A549 (cell line): Measurements from ENCODE around the gene LAIR1. TPM values are rescaled to one million over a fixed set of nuclear protein-coding genes. Genes with fewer than 3 reads are reported as not detected.

Source experiments
- ATAC-seq, 2 experiments: fragments of 200-7000 bp in 1 of 2; fragments of >200 bp in 1 of 2; cut with Nextera tagmentation in 1 of 2; cut with Tn5 transposase in 1 of 2; 3 replicates each; pipeline versions ENCODE4 v1.8.0 to v1.9.1; 2018 to 2020; ENCODE audit warnings: mild to moderate bottlenecking in 1 of 2, moderate library complexity in 1 of 2
- CTCF ChIA-PET: fragments of 300-600 bp; sonication (Branson Sonifier 250); formaldehyde crosslinking; extraction: SDS; loops from one replicate; lab custom pipeline; 2021; ENCODE audit warnings: antibody characterized with exemption, inconsistent platforms; lab: Yijun Ruan, JAX
- POLR2A ChIA-PET: fragments of 350-600 bp; formaldehyde crosslinking; extraction: SDS; loops from one replicate; lab custom pipeline; 2021; ENCODE audit warnings: antibody characterized with exemption, inconsistent platforms; lab: Yijun Ruan, JAX
- DNase-seq, 2 experiments: peaks; one replicate each; pipeline versions ENCODE4 v3.0.0 to v3.0.0-alpha.2; 2011 to 2016; ENCODE audit warnings: low read depth in 1 of 2, low spot score in 1 of 2
- FAIRE-seq: peaks from 2 replicates; lab custom pipeline; 2011; peaks lifted over from hg19 to GRCh38; lab: Jason Lieb, UNC
- H3K27ac ChIP-seq, 2 experiments: fragments of >200 bp; sonication (Bioruptor Twin); formaldehyde crosslinking; 3 replicates each; pipeline ENCODE4 v1.5.1; 2016 to 2017
- H3K4me1 ChIP-seq: fragments of >200 bp; sonication (Bioruptor Twin); formaldehyde crosslinking; 3 replicates; pipeline ENCODE4 v1.6.1; 2016
- H3K4me2 ChIP-seq: fragments of >200 bp; sonication (Bioruptor Twin); formaldehyde crosslinking; 3 replicates; pipeline ENCODE4 v1.6.1; 2016
- H3K4me3 ChIP-seq: fragments of >200 bp; sonication (Bioruptor Twin); formaldehyde crosslinking; 3 replicates; pipeline ENCODE4 v1.5.1; 2016
- H3K9me3 ChIP-seq: fragments of >200 bp; sonication (Bioruptor Twin); formaldehyde crosslinking; 3 replicates; pipeline ENCODE4 v1.6.1; 2016
- ATOH8 ChIP-seq: fragments of 250-450 bp; sonication (Bioruptor Pico); IDR thresholded peaks from 2 replicates; pipeline ENCODE4 v1.5.0; 2020; ENCODE audit warnings: low read depth, mild to moderate bottlenecking, moderate library complexity
- BHLHE40 ChIP-seq: IDR thresholded peaks from 2 replicates; pipeline ENCODE4 v1.6.1; 2012; ENCODE audit warnings: low read depth, low read length, inconsistent platforms
- CBX8 ChIP-seq: fragments of 200-600 bp; sonication (generic); IDR thresholded peaks from 2 replicates; pipeline ENCODE4 v1.6.1; 2016
- CHD2 ChIP-seq: fragments of 150-350 bp; IDR thresholded peaks from 2 replicates; pipeline ENCODE4 v1.6.1; 2014; ENCODE audit warnings: low read length; ENCODE audit not compliant: partially characterized antibody
- CHD4 ChIP-seq: fragments of 200-600 bp; sonication (generic); IDR thresholded peaks from 2 replicates; pipeline ENCODE4 v1.6.1; 2016; ENCODE audit warnings: antibody characterized with exemption, mild to moderate bottlenecking, borderline replicate concordance
- EHF ChIP-seq: fragments of 250-450 bp; sonication (Bioruptor Pico); IDR thresholded peaks from 2 replicates; pipeline ENCODE4 v1.5.0; 2020; ENCODE audit warnings: mild to moderate bottlenecking
- EHMT2 ChIP-seq: fragments of 200-600 bp; sonication (generic); IDR thresholded peaks from 2 replicates; pipeline ENCODE4 v1.6.1; 2016; ENCODE audit warnings: antibody characterized with exemption, low read depth, mild to moderate bottlenecking, moderate library complexity
- FOSB ChIP-seq: fragments of 250-450 bp; sonication (Bioruptor Pico); IDR thresholded peaks from 2 replicates; pipeline ENCODE4 v1.5.0; 2020; ENCODE audit warnings: mild to moderate bottlenecking, moderate library complexity
- HDAC2 ChIP-seq: fragments of 200-600 bp; sonication (generic); IDR thresholded peaks from 2 replicates; pipeline ENCODE4 v1.6.1; 2016
- HES2 ChIP-seq: fragments of >200 bp; sonication (Bioruptor Twin); formaldehyde crosslinking; IDR thresholded peaks from 2 replicates; pipeline ENCODE4 v1.6.1; 2016
- HEYL ChIP-seq: fragments of 250-450 bp; sonication (Bioruptor Pico); IDR thresholded peaks from 2 replicates; pipeline ENCODE4 v1.8.0; 2021; ENCODE audit warnings: mild to moderate bottlenecking, moderate library complexity
- HMGXB4 ChIP-seq: fragments of 250-450 bp; sonication (Bioruptor Pico); IDR thresholded peaks from 2 replicates; pipeline ENCODE4 v1.5.0; 2021; ENCODE audit warnings: mild to moderate bottlenecking, moderate library complexity, borderline replicate concordance
- HOXA7 ChIP-seq: fragments of 250-450 bp; sonication (Bioruptor Pico); IDR thresholded peaks from 2 replicates; pipeline ENCODE4 v1.5.0; 2020; ENCODE audit warnings: mild to moderate bottlenecking, moderate library complexity
- HOXB5 ChIP-seq: fragments of 250-450 bp; sonication (Bioruptor Pico); IDR thresholded peaks from 2 replicates; pipeline ENCODE4 v1.5.0; 2020; ENCODE audit warnings: mild to moderate bottlenecking, moderate library complexity
- MAFK ChIP-seq: fragments of 450-650 bp; IDR thresholded peaks from 2 replicates; pipeline ENCODE4 v1.6.1; 2014; ENCODE audit not compliant: partially characterized antibody
- MAX ChIP-seq: IDR thresholded peaks from 2 replicates; pipeline ENCODE4 v1.6.1; 2012
- MYC ChIP-seq: IDR thresholded peaks from 2 replicates; pipeline ENCODE4 v1.6.1; 2012; ENCODE audit warnings: mild to moderate bottlenecking, inconsistent platforms, low read length, improper control_type of control experiment, borderline replicate concordance
- NR3C1 ChIP-seq: fragments of >200 bp; sonication (Bioruptor Twin); formaldehyde crosslinking; IDR thresholded peaks from 3 replicates; pipeline ENCODE4 v1.6.1; 2017
- POLR2A ChIP-seq: IDR thresholded peaks from 2 replicates; pipeline ENCODE4 v1.6.1; 2012; ENCODE audit warnings: mild to moderate bottlenecking, low read length
- RCOR1 ChIP-seq: fragments of 150-350 bp; IDR thresholded peaks from 2 replicates; pipeline ENCODE4 v1.6.1; 2014; ENCODE audit warnings: antibody characterized with exemption, low read length, low read depth
- REST ChIP-seq: fragments of 200-600 bp; sonication (generic); IDR thresholded peaks from 2 replicates; pipeline ENCODE4 v1.6.1; 2016; ENCODE audit warnings: antibody characterized with exemption, mild to moderate bottlenecking, moderate library complexity
- RFX5 ChIP-seq: fragments of 450-650 bp; IDR thresholded peaks from 2 replicates; pipeline ENCODE4 v1.7.1; 2014; ENCODE audit warnings: antibody characterized with exemption, mild to moderate bottlenecking, moderate library complexity
- SMC3 ChIP-seq: fragments of >200 bp; sonication (Bioruptor Twin); formaldehyde crosslinking; IDR thresholded peaks from 3 replicates; pipeline ENCODE4 v1.6.1; 2018; ENCODE audit warnings: inconsistent platforms
- WGBS: methylation state at CpG from one replicate; pipeline ENCODE4 v1.1.6; 2017; ENCODE audit errors: missing lambda C conversion rate; 5-methylcytosine and 5-hydroxymethylcytosine counted together
- polyA plus RNA-seq, 4 experiments: library from polyadenylated mRNA; depleted of rRNA in 3 of 4; stranded (reverse); fragments of >200 nt; fragmentation: RNase III in 1 of 4; extraction: RNeasy Plus Mini Kit Qiagen cat#74134 plus additional on column Dnase treatment in 1 of 4; gene quantifications; 2 replicates in 3 of 4; 3 replicates in 1 of 4; pipeline ENCODE4 v1.2.3, GENCODE V29; 2011 to 2017

The LAIR1 gene
- polyA plus RNA-seq, 2 of the 4 experiments (the other 2 are of a cell fraction): not detected

GRCh38 chr19:54399189-54399588, 34.5 kb upstream of the LAIR1 start:
- FAIRE-seq (no peak), DNase-seq (no peak)
- CTCF ChIA-PET: interaction anchor here (1.1 to 7.3 kb wide), 3 partner anchors 8 to 588 kb away, joined by 3 to 70 read pairs (median 5); no protein-coding TSS in a partner anchor
- WGBS: 47% methylated on average over 2 of the region's 2 CpGs
- TF ChIP-seq ATOH8 (CRISPR knock-in tag) (no peak), CHD2 (no peak), HEYL (CRISPR knock-in tag) (no peak), MAFK (no peak), RCOR1 (no peak), CBX8 (no peak), FOSB (CRISPR knock-in tag) (no peak), POLR2A (no peak), NR3C1 (no peak), SMC3 (no peak), CHD4 (no peak), MYC (no peak), MAX (no peak), EHMT2 (no peak), HES2 (no peak), HMGXB4 (CRISPR knock-in tag) (no peak), RFX5 (no peak), HOXB5 (CRISPR knock-in tag) (no peak), HOXA7 (CRISPR knock-in tag) (no peak)
- TF ChIP-seq, all 56 proteins: peak for 0
- Histone ChIP-seq H3K9me3 (peaks cover 5% of the 10 kb centered on the region; the same call in 1 of the 3 replicates), H3K4me2 (no peak overlapping the region), H3K4me1 (no peaks in the 10 kb centered on the region), H3K4me3 (no peak overlapping the region), H3K27ac (no peak overlapping the region)
- peak in 1 of 2 experiments; percentile 62; a peak in 3 of 6 replicates for ATAC-seq
- POLR2A ChIA-PET: interaction anchor here (1.0 kb wide), 1 partner anchor 10 kb away, joined by 3 read pairs; no protein-coding TSS in a partner anchor

GRCh38 chr19:54395685-54396084, 31.0 kb upstream of the LAIR1 start:
- Histone ChIP-seq H3K4me2 (no peak overlapping the region), H3K27ac (no peak overlapping the region), H3K4me3 (no peak overlapping the region), H3K9me3 (peaks cover 12% of the 10 kb centered on the region; the same call in 2 of the 3 replicates), H3K4me1 (no peaks in the 10 kb centered on the region)
- no peak for DNase-seq
- no peak for ATAC-seq
- no peak for FAIRE-seq
- no peak for TF ChIP-seq BHLHE40
- TF ChIP-seq EHF (CRISPR knock-in tag): no peak
- TF ChIP-seq REST: no peak
- no peak for TF ChIP-seq HDAC2
- TF ChIP-seq HMGXB4 (CRISPR knock-in tag): no peak
- no peak for TF ChIP-seq HEYL (CRISPR knock-in tag)
- TF ChIP-seq HOXA7 (CRISPR knock-in tag): no peak
- 46% methylated on average over 8 of the region's 8 CpGs for WGBS
- POLR2A ChIA-PET: no interaction called here
- CTCF ChIA-PET: no interaction called here
